Fibroblast of peridontal ligament (primary cell): ENCODE results near the gene A4GALT.
"Not testable (repeated sequence)": the region's sequence is repeated elsewhere in the genome, so short reads cannot be mapped to it uniquely, and the experiment has no call there.

ENCODE experiments used
- DNase-seq: peaks from one replicate; pipeline ENCODE4 v3.0.0-alpha.2; 2010; ENCODE audit errors: extremely low read depth

The A4GALT gene

DNA sequence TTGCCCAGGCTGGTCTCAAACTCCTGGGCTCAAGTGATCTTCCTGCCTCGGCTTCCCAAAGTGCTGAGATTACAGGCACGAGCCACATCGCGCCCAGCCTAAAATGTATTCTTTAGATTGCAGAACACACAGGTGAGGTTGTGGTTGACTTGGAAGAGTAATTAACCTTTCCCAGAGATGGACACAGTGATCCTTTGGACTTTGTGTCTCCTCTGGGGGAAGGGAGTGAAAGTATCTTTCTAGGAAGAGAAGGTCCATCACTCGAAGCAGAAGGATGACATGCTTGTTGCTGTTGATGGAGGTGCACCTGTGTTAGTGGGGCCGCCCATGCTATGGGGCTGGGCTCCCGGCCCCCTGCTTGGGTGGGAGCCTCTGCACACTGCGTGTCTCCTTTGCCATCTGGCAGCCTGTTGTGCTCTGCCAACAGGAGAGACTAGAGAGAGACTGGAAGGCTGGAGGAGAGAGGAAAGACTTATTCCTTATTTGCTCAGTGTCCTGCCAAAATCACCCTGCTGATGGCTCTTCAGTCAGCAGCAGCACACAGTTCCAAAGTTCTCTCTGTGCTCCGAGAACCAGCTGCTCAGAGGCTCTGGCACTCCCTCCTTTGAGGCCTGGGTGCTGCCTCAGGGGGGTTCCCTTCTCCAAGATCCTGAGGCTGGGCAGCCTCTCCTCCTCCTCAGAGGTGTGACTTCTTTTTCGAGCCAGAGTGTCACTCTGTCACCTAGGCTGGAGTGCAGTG is 38.4 kb downstream of the A4GALT start:
- DNase-seq = no peak

DNA sequence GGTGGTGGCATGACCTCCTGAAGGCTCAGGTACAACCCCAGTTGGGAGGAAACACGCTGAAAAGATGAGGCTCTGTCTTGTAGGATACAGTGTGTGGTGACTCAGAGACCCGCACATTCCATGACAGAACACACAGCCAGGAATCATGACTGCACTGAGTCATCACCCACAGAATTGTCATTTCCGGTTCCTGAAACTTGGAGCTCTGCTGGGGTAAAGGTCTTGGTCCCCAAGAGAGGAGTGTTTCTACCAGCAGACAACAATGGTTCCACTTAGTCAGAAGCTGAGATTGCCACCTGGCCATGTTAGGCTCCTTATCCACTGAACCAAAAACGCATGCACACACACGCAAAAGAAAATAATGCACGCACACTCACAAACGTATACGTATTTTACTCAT is 40.0 kb downstream of the A4GALT start:
- peak; percentile 97 for DNase-seq

DNA sequence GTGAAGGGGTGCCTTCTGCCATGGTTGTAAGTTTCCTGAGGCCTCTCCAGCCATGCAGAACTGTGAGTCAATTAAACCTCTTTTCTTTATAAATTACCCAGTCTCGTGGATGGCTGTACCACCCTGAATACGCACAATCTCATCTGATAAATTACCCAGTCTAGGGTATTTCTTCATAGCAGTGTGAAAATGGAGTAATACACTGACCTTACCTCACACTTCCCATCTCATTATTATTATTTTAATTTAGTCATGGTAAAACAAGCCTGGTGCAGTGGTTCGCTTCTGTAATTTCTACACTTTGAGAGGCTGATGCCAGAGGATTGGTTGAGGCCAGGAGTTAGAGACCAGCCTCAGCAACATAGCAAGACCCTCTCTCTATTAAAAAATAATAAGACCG is 41.0 kb downstream of the A4GALT start:
- no peak for DNase-seq

DNA sequence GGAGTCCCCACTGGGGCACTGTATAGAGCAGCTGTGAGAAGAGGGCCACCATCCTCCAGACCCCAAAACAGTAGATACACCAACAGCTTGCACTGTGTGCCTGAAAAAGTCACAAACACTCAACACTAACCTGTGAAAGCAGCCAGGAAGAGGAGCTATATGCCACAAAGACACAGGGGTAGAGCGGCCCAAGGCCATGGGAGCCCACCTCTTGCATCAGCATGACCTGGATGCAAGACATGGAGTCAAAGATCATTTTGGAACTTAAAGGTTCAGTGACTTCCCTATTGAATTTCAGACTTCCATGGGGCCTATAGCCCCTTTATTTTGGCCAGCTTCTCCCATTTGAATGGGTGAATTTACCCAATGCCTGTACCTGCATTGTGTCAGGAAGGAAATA is 41.8 kb downstream of the A4GALT start:
- no peak for DNase-seq

DNA sequence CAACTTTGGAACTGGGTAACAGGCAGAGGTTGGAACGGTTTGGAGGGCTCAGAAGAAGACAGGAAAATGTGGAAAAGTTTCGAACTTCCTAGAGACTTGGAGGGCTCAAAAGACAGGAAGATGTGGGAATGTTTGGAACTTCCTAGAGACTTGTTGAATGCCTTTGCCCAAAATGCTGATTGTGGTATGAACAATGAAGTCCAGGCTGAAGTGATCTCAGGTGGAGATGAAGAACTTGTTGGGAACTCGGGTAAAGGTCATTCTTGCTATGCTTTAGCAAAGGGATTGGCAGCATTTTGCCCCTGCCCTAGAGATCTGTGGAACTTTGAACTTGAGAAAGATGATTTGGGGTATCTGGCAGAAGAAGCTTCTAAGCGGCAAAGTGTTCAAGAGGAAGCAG is 42.7 kb downstream of the A4GALT start:
- DNase-seq = not testable (repeated sequence)

DNA sequence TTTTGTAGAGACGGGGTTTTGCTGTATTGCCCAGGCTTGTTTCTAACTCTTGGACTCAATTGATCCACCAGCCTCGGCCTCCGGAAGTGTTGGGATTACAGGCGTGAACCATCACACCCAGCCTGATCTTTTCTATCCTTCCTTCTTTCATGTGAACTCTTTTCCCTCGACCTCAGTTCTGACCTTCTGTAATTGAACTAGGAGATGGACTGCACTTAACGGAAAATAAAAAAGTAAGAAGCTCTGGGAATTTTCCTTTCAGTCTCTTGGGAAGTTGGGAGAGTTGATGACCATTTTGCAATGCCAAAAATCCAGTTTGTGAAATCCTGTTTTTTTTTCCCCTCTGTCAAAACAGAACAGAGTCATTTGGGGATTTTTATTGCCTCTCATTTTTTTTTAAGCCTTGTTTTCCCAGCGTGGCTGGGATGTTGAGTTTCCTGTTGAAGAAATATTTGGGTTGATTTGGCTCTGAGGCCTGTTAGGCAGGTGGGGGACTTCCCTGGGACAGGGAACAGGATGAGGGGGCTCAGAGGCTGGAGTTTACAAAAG is 44.5 kb downstream of the A4GALT start:
- DNase-seq = peak; percentile 82

DNA sequence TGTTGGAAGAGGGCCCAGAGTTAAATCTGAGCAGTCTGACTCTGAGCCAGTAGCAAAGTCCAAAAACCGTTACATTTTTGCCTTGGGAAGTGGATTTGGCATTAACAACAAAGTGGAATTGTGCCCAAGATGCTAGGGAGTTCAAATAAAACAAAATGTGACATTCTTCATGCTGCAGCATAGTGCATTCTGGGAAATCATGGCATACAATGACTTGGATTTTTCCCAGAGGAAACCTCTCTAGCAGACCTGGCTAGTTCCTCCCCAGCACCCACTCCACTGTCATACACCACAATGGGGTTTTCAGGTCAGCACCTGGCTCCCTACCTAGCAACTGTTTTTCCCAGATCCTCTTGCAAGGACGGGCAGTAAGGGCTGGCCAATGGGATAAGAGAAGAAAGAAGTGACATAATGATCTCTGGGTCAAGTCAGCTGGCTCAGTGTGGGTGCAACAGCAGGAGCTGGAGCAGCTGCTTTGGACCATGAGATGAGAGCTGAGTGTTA is 46.7 kb downstream of the A4GALT start:
- DNase-seq = peak; percentile 72

DNA sequence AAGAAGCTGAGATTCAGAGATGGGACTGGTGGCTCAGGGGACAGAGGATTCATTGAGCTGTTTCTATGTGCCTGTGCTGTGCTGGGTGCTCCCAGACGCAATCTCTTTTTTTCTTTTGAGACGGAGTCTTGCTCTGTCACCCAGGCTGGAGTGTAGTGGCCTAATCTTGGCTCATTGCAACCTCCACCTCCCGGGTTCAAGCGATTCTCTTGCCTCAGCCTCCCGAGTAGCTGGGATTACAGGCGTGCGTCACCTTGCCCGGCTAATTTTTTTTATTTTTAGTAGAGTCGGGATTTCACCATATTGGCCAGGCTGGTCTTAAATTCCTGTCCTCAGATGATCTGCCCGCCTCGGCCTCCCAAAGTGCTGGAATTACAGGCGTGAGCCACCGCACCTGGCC is 47.6 kb downstream of the A4GALT start:
- DNase-seq = not testable (repeated sequence)

DNA sequence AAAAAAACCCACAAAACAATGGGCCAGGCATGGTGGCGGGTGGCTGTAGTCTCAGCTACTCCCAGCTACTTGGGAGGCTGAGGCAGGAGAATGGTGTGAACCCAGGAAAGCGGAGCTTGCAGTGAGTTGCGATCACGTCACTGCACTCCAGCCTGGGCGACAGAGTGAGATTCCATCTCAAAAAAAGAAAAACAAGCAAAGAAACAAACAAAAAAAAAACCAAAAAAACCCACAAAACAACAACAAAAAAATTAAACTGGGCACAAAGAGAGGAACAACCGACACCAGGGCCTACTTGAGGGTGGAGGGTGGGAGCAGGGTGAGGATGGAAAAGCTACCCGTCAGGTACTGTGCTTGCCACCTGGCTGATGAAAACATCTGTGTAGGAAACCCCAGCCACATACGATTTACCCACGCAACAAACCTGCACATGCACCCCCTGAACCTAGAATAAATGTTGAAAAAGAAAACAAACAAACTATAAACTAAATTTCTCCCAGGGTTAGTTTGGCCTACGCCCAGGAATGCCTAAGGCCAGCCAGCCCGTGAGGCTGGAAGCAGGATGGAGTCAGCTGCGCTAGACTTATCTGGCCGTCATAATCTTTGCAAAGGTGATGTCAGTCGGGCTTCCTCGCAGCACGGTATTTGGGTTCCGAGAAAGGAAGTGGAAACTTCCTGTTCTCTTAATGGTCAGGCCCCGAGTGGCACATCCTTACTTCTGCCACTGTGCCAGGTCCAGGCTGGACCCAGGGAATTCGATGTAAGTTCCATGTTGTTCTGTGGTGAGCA is 49.6 kb downstream of the A4GALT start:
- no peak for DNase-seq

DNA sequence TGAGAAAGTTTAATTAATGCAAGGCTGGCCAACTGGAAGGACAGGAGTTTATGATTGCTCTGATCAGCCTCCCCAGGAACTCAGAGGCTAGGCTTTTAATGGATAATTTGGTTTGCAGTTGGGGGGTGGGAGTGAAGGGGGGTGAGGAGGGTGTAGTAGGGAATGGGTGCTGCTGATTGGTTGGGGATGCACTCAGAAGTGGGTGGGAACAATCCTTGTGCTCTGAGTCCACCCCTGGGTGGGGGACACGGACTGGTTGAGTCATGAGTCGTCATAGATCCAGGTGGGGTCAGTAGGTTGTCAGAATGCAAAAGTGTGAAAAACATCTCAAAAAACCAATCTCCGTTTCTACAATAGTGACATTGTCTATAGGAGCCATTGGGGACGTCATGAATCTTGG is 50.6 kb downstream of the A4GALT start:
- DNase-seq = no peak

DNA sequence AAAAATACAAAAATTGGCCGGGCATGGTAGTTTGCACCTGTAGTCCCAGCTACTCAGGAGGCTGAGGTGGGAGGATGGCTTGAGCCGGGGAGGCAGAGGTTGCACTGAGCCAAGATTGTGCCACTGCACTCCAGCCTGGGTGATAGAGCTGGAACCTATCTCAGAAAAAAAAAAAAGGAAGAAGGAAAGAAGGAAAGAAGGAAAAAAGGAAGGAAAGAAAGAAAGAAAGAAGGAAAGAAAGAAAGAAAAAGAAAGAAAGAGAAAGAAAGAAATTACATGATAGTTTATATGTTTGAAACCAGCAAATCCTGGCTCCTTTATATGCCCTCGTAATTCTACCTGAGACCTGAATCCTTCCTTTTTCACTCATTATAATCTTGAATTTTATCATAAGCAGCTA is 54.3 kb downstream of the A4GALT start:
- not testable (repeated sequence) for DNase-seq

DNA sequence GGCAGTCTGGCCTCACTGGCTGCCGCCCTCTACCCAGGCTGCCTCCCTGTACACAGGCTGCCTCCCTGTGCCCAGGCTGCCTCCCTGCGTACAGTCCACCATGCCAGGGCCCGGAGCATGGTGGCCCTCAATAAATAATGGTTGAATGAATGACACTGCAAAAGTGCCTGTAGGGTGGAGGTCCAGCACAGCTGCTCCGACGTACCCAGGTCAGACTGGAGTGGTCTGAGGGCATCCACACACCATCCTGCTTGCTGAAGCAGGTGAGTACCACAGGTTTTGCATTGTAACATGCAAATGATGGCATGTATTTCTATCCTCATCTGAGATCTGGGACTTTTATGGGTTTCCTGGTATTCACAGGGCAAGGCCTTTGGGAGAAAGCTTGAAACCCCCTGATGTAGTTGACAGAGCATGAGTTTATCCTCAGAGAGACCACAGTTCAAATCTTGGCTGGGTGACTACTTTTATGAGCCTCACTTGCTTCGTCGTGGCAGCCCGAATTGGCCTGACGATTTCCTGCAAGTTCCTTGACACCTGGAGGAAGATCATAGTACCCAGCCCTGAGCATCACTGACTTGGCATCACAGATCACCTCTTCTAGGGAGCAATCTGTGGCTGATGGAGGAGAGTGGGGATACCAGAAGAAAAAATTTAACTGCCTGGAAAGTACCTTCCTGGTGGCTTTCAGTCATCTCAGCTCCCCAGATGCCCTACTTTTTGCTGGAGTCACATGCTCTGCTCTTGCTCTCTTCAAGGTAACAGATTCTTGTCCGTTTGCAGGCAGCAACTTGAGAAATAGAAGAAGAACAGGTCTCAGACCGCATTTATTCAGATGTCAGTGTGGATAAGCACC is 55.5 kb downstream of the A4GALT start:
- no peak for DNase-seq

DNA sequence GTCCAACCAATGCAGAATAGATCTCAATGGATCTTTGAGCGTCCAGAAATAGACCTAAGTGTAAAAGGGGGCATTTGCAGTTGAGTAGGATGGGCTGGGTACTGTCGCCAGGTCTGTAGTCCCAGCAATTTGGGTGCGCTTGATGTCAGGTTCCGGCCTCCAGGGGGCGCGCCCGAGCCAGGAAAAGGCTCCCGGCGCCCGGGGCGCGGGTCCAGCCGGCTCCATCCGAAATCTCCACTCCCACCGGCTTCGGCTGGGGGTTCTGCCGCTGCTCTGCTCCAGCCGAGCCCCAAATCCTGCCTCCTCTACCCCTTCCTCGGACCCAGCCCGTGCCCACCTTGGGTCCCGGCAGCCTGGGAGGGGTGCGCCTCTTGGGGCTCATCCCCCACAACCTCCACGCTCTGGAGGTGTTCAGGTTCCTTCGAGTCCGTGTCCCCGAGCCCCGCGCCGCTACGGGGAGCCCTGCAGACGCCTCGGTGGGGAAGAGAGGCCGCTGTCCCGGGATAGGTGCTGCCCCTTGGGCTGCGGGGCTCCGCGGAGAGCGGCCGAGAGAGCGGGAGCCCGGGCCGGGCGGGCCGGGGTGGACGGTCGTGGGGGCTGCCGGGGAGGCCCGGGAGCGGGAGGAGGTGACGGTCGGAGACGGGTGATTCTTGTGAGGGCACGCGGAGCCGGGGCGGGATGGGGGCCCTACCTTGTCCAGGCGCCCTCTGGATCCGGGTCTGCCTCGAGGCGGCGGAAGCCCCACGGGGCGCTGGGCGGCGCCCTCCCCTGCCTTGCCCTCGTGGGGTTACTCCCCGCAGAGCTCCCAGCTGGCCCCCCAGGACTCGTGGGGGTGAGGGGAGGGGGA is 58.5 kb downstream of the A4GALT start:
- DNase-seq = peak; percentile 68

DNA sequence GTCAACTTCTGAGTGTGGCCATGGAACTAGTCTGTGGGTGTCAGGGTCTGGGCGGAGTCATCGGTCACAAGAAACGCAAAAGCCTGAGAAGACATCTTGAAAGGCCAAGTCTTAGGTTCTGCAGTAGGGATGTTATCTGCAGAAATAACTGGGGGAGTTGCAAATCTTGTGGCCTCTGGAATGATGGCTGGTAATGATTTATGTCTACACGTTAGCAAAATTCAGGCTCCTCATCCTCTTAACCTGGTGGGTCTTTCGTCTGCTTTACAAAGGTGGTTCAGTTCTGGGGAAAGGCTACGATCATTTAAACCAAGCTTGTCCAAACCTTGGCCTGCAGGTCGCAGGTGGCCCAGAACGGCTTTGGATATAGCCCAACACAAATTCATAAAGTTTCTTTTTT is 64.1 kb downstream of the A4GALT start:
- DNase-seq = no peak

DNA sequence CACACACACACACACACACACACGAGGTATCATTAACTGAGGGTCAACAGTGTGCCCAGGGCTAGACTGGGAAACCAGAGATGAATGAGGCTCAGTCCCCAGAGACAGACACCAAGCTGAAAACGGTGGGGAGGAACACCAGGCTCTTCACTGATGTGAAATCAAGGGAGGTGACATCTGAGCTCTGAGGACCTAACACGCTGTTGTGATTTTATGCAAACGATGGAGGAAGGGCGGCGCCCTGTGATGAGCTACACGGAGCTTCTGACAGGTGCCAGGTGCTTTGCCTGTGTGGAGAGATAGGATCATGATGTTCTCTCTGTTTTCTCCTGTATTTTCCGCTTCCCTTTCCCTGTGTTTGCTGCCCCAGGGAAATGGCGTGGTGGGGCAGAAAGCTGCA is 65.0 kb downstream of the A4GALT start:
- DNase-seq = no peak

DNA sequence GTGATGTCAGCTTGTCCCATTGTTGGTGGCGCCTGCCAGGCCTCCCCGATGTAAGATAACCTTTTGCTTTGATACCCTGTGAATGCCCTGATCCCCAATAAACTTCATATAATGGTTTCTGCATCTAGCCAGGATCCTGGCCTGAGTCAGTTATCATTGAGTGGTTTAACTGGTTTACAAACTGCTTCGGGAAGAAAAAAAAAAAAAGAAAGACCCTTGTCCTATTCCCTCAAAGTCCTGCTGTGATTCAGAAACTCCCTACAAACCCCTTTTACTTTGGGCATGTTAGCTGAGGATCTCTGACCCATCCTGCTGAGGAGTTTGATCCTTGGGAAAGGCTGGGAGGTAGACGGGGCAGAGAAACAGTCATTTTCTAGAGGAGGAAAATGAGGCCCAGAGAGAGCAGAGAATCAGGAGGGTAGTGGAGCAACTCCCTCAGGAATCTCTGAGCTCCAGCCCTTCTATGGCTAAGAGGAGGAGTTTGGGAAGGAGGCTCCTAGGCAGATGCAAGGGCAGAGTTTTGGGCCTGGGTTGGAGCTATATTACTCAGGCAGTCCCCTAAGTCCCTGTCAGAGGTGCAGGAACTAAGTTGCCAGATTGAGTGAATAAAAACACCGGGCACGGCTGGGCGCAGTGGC is 66.1 kb downstream of the A4GALT start:
- DNase-seq = no peak

DNA sequence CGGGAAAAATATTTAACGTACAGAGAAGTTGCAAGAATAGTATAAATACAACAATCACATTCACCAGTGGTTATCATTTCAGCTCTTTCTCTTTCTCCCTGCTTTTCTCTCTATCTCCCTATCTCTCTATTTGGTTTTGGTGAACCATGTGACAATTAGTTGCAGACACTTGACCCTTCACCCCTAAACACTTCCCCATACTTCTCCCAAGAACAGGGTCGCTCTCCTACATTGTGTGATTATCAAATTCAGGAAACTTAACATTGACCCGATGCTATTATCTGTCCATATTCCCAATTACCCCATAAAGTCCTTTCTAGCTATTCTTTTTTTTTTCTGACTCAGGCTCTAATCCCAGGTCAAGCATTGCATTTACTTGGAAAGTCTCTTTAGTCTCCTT is 66.7 kb downstream of the A4GALT start:
- no peak for DNase-seq

DNA sequence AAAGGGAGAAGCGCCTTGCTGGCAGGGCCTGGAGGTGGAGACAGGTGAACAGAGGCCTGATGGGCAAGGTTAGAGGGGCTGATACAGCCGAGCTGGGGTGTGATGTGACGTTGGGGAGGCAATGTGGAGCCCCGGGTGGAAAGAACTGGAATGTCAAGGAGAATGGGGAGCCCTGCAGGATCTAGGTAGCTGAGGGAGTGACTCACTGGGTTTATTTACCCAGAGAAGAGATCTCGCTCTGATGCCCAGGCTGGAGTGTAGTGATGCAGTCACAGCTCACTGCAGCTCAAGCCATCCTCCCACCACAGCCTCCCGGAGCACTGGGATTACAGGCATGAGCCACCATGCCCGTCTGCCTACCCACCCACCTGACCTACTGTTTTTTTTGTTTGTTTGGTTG is 69.5 kb downstream of the A4GALT start:
- peak; percentile 20 for DNase-seq

DNA sequence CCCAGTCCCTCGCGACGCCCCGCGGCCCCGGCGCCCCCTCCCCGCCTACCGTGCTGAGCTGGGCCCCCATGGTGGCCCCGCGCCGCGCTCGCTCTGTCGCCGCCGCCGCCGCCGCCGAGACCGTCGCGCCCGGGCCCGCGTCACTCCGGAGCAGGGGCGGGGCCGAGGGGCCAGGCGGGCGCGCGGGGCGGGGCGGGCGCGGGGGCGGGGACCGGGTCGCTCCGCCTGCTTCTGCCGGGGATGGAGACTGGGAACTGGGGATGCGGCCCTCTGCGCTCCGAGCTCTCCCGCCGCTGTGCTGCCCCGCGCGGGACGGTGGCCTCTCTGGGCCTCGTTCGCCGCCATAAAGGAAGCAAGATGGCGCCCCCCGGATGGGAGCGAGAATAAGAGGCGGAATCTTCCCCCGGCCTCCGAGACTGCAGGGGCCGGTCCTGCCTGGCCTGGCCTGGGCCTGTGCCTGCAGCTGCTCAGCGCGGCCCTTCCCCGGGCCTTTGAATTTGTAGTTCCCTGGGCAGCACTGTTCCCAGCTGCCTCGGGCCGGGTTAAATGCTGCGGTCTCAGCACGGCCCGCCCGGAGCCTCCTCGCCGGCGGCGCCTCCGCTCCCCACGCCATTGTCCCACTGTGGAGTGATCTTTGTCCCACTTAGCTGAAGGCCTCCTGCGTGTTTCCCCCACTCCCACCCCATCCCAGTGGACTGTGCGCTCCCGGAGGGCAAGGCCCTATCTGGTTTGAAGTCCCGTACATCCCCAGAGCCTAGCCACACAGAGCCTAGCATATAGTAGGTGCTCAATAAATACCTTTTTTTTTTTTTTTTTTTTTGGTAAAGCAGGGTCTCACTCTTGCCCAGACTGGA is 71.2 kb downstream of the A4GALT start, which contains the start of gene CYB5R3:
TSS of gene CYB5R3 (minus strand) at position 147 of the 854 bp plus-strand sequence. CDS start at position 70, 77 bp downstream.
- DNase-seq = peak; percentile 70
